HFFc6 (cell line): ENCODE measurements around the gene CCDC172. TPM values are rescaled to one million over a fixed set of nuclear protein-coding genes. Genes with fewer than 3 reads are reported as not detected.

Experiments
- DNase-seq: peaks from one replicate; pipeline ENCODE4 v3.0.0-alpha.2; 2018
- H3K27ac Mint-ChIP-seq: 2 replicates; pipeline ENCODE4 v1.8.0; 2020; ENCODE audit warnings: mild to moderate bottlenecking, mixed read lengths
- H3K27me3 Mint-ChIP-seq: 2 replicates; pipeline ENCODE4 v1.8.0; 2021; ENCODE audit warnings: mild to moderate bottlenecking, moderate library complexity, mixed read lengths; ENCODE audit not compliant: insufficient read depth
- H3K36me3 Mint-ChIP-seq: 2 replicates; pipeline ENCODE4 v1.8.0; 2021; ENCODE audit warnings: low read depth, mixed read lengths
- H3K4me1 Mint-ChIP-seq: 2 replicates; pipeline ENCODE4 v1.8.0; 2020; ENCODE audit warnings: low read depth, mixed read lengths
- H3K4me3 Mint-ChIP-seq: 2 replicates; pipeline ENCODE4 v1.8.0; 2020; ENCODE audit warnings: mild to moderate bottlenecking, moderate library complexity, mixed read lengths
- H3K9me3 Mint-ChIP-seq: 2 replicates; pipeline ENCODE4 v1.8.0; 2020; ENCODE audit warnings: mild to moderate bottlenecking, mixed read lengths
- CTCF ChIP-seq: fragments of 200-600 bp; sonication (generic); IDR thresholded peaks from 2 replicates; pipeline ENCODE4 v1.5.0; 2021; ENCODE audit warnings: antibody characterized with exemption, mild to moderate bottlenecking
- total RNA-seq, 6 experiments: library from RNA; stranded (reverse); fragmentation: NEBNext Ultra II Directional; extraction: Animal tissue kit (Norgen Biotek cat#: 25700); gene quantifications; 2 replicates in 1 of 6; 3 replicates in 5 of 6; pipeline ENCODE4 v1.2.3, GENCODE V29; 2021

CCDC172 gene
- total RNA-seq, 6 experiments from 2014 or later, result not detected

GRCh38 chr10:116427671-116428070 lies 103.4 kb downstream of the CCDC172 start, which contains the start of gene PNLIPRP3:
PNLIPRP3 (plus strand) TSS chr10:116427847; CDS start chr10:116428013, 166 bp downstream.
- no peak within 1 kb of the TSS for H3K4me3 Mint-ChIP-seq
- DNase-seq, result no peak
- H3K9me3 Mint-ChIP-seq, result no peaks in the 10 kb centered on the region
- H3K36me3 Mint-ChIP-seq, result no peaks in the 10 kb centered on the region
- no peaks in the 10 kb centered on the region for H3K4me1 Mint-ChIP-seq
- no peak for TF ChIP-seq CTCF
- H3K27ac Mint-ChIP-seq, result no peak within 1 kb of the TSS
- H3K27me3 Mint-ChIP-seq, result no peaks in the 10 kb centered on the region

- Mint-ChIP-seq H3K36me3 (no peaks in the 10 kb centered on the region), H3K4me3 (no peak overlapping the region), H3K27ac (no peak overlapping the region), H3K9me3 (no peaks in the 10 kb centered on the region; the same call in 1 of the 2 replicates), H3K4me1 (no peaks in the 10 kb centered on the region), H3K27me3 (no peaks in the 10 kb centered on the region)
- no peak for DNase-seq
- TF ChIP-seq CTCF, result no peak
These were observed 105.2 kb downstream of the CCDC172 start for GRCh38 chr10:116429288-116429977.

Other genes with a start within 250 kb of the CCDC172 start
- gene GFRA1, start 51.2 kb upstream of the CCDC172 start, total RNA-seq, result 10 to 100 TPM in 5 of 6 experiments, 1 to 10 TPM in 1; 7.3 to 17.2 (median 15.9) TPM
- gene PNLIPRP3, start 103.4 kb downstream of the CCDC172 start, total RNA-seq, result not detected
- not detected for gene PNLIP, start 221.5 kb downstream of the CCDC172 start, total RNA-seq